ENCODE data around the gene TRIM28.

GRCh38 chr19:58498316-58499020, 45.4 kb upstream of the TRIM28 start:
- TF ChIP-seq TAF1 (conservative IDR thresholded peaks at IDR 0.05): no peak
- TF ChIP-seq CTCF (IDR thresholded peaks at IDR 0.05; ENCODE audit: low read depth, low read length, missing input control): no peak
- TF ChIP-seq YY1 (IDR thresholded peaks at IDR 0.05): no peak
- TF ChIP-seq RXRA (IDR thresholded peaks at IDR 0.05): no peak
- no peak for TF ChIP-seq REST (IDR thresholded peaks at IDR 0.05)
- TF ChIP-seq SP1 (IDR thresholded peaks at IDR 0.05): no peak
- TF ChIP-seq MAX (IDR thresholded peaks at IDR 0.05): no peak
- no peak for TF ChIP-seq HNF4G (IDR thresholded peaks at IDR 0.05)
- no peak for TF ChIP-seq ZBTB33 (IDR thresholded peaks at IDR 0.05)
- TF ChIP-seq HNF4A (conservative IDR thresholded peaks at IDR 0.05): no peak
